ENCODE measurements around the gene PLOD3.
A peak's percentile ranks its signal among the peaks of the same experiment; 100 is the strongest.
"Not testable (repeated sequence)": the region's sequence is repeated elsewhere in the genome, so short reads cannot be mapped to it uniquely, and the experiment has no call there.

PLOD3 gene, protein sequence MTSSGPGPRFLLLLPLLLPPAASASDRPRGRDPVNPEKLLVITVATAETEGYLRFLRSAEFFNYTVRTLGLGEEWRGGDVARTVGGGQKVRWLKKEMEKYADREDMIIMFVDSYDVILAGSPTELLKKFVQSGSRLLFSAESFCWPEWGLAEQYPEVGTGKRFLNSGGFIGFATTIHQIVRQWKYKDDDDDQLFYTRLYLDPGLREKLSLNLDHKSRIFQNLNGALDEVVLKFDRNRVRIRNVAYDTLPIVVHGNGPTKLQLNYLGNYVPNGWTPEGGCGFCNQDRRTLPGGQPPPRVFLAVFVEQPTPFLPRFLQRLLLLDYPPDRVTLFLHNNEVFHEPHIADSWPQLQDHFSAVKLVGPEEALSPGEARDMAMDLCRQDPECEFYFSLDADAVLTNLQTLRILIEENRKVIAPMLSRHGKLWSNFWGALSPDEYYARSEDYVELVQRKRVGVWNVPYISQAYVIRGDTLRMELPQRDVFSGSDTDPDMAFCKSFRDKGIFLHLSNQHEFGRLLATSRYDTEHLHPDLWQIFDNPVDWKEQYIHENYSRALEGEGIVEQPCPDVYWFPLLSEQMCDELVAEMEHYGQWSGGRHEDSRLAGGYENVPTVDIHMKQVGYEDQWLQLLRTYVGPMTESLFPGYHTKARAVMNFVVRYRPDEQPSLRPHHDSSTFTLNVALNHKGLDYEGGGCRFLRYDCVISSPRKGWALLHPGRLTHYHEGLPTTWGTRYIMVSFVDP

DNA sequence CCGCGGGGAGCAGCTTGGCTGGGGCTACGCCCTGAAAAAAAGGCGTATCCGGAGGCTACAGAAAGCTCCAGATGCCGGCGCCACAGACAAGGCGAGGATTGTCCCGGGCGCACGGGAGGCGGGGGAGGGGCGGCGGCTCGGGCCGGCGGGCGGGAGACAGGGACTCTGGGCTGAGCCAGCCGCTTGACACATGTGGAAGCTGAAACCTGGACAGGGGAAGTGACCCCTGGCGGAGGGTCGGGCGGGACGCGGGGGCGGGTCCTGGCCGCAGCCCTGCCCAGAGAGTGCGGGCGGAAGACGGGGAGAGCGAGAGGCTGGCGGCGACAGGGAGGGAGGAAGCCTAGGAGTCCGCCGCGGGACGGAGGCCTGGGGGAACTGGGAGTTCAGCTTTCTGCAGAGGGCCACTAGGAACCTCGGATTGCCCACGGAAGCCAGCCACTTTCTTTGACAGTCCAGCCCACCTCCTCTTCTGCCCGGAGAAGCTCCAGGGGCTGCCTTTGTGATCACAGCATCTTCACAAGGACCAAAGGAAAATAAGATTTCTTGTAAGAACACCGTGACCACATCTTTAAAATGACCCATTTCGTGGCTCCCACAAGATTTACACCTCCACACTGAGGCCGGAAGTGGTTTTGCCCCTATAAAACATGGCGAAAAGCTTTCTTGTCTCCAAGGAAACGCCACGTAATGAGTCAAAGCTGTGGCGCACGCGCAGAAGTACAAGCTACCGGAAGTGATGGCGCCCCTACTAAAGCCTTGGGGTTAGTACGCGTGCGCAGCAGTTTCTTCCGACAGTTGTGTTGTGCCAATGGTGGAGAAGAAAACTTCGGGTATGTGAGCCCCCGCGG, at the start of gene PLOD3, which contains the start of gene ZNHIT1:
TSS of gene PLOD3 (minus strand) at position 194 of the 848 bp plus-strand sequence. CDS start 307 bp downstream, outside the sequence.
TSS of gene ZNHIT1 (plus strand) at position 778 of the 848 bp plus-strand sequence. CDS start at position 809, 31 bp downstream.
- DNase-seq = peak; percentile 92

DNA sequence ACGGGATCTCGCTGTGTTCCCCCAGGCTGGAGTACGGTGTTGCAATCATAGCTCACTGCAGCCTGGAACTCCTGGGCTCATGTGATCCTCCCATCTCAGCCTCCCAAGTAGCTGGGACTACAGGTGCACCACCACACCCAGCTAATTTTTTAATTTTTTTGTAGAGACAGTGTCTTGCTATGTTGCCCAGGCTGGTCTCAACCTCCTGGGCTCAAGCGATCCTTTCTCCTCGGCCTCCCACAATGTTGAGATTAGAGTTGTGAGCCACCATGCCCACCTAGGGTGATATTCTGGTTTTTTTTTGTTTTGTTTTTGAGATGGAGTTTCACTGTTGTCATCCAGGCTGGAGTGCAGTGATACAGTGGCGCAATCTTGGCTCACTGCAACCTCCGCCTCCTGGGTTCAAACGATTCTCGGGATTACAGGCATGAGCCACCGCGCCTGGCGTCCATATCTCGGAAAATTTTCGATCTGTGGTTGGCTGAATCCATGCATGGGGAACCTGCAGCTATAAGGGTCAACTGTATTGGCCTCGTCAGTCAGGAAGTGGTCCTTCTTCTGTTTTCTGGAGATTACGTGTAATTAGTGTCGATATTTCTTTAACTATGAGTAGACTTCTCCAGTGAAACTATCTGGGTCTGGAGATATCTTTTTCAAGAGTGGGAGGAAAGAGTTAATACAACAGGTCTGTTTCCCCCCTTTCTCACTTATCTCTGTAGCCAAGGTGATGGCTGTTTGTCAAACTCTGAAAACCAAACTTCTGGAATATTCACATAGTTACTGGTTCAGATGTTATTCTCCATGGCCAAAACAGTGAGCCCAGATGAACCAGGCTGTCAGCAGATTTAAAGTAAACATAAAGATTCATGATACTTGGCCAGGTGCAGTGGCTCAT, 48.5 kb upstream of the PLOD3 start:
- no peak for DNase-seq

DNA sequence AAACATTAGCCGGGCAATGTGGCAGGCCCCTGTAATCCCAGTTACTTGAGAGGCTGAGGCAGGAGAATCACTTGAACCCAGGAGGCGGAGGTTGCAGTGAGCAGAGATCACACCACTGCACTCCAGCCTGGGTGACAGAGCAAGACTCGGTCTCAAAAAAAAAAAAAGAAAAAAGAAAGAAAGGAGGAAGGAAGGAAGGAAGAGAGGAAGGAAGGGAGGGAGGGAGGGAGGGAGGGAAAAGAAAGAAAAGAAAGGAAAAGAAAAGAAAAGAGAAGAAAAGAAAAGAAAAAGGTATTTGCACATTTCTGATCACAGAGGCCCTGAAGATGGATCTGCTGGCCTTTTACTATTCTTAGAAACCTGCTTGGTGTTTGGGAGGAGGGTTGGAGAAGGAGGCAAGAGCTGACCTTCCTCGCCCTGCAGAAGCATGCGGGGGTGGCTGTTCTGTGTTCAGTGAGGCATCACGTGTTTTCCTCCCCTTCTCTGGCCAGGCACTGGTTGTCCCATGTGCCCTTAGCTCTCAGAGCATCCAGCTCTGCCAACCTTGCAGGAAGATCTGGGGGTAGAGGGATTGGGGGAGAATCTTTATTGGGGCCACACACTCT, 46.8 kb upstream of the PLOD3 start:
- not testable (repeated sequence) for DNase-seq

DNA sequence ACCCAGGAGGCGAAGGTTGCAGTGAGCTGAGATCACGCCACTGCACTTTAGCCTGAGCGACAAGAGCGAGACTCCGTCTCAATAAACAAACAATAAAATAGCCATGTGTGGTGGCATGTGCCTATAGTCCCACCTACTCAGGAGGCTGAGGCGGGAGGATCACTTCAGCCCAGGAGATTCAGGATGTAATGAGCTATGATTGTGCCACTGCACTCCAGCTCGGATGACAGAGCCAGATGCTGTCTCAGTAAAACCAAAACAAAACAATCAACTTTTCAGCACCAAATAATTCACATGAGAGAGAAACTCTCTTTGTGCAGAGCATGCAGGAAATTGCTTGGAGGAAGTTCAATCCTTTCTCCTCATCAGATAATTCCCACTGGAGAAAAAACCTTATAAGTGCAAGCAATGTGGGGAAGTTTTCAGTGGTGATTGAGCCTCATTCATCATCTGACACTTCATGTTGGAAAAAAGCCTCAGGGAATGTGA, 40.9 kb upstream of the PLOD3 start:
- no peak for DNase-seq

DNA sequence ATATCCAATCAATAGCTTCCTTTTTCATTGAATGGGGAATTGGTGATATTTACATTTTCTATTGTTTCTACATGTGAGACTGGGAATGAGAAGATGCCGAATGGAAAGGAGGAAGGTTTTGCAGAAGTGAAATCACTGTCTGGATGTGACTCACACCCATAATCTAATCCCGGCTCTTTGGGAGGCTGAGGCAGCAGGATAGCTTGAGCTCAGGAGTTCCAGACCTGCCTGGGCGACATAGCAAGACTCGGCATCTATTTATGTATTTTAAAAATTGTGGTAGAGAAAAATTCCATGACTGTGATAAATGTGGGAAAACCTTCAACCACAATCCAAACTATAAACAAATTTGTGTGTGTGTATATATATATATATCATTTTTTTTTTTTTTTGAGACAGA, 38.4 kb upstream of the PLOD3 start:
- DNase-seq = no peak

DNA sequence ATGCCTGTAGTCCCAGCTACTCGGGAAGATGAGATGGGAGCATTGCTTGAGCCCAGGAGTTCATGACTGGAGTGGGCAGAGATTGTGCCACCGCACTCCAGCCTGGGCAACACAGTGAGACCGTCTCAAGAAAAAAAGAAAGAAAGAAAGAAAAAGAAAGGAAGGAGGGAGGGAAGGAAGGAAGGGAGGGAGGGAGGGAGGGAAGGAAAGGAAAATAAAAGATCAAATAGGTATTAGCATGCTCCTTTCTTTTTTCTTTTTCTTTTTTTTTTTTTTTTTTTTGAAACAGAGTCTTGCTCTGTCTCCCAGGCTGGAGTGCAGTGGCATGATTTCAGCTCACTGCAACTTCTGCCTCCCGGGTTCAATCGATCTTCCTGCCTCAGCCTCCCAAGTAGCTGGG, 35.8 kb upstream of the PLOD3 start:
- not testable (repeated sequence) for DNase-seq

DNA sequence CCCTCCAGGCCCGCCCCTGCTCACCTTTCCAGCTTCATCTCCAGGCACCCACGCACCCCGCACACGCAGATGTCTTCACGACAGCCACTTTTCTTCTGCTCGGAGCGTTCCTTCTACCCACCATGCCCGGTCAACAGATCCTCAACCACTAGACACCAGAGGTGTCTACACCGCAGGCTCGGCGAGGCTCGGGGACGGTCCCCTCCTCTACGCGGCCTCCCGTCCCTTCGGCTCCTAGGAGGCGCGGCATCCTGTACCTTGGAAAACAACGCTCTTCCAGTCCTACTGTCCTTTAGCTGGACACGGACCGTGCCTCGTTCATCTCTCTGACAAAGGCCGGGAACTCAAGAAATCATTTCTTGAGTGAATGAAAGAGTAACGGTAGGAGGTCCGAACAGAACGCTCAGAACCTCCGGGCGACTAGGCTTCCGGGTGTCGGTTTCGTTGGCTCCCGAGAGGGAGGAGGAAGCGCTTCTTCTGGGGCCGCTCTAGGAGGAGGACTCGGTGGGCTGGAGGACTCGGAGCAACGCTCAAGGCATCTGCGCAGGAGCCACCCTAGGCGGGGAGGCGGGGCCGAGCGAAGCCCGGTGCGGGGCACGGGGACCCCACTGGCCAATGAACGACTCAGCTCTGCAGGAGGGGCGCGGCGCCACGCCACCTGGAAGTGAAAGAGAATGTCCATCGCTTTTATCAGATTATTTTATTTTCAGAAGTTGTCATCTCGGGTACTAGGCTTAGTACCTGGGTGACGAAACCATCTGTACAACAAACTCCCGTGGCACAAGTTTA, 34.7 kb upstream of the PLOD3 start:
- peak; percentile 53 for DNase-seq

DNA sequence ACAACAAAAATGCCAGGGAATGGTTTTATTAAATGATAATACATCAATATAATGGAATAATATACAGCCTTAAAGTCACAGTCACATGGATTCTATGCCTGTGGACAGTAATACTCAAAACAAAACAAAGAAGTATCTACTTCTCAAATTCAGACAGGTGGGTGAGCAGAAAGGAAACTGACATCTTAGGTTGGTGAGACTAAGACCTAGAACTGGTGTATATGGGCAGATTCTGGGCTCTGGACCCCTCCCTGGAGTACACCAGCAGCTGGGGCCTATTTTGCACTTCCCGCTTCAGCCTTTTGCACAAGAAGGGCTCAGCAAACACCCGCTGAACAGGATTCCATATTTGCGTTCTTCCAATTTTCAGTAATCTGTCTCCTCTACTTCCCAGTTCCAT, 32.9 kb upstream of the PLOD3 start:
- no peak for DNase-seq

DNA sequence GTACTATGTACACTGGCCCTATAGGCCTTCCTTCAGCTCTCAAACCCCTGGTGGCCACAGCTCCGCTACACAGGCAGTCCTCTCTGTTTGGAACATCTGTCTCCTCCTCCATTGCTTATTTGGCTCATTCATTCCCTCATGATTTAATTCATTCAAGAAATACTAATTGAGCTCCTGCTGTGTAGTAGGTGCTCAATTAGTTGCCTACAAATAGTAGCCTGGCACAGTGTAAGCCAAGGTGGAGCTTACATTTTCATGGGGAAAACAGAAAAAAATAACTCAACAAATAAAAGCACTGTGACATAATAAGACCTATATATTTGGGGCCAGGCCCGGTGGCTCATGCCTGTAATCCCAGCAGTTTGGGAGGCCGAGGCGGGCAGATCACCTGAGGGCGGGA, 30.9 kb upstream of the PLOD3 start:
- DNase-seq = no peak

DNA sequence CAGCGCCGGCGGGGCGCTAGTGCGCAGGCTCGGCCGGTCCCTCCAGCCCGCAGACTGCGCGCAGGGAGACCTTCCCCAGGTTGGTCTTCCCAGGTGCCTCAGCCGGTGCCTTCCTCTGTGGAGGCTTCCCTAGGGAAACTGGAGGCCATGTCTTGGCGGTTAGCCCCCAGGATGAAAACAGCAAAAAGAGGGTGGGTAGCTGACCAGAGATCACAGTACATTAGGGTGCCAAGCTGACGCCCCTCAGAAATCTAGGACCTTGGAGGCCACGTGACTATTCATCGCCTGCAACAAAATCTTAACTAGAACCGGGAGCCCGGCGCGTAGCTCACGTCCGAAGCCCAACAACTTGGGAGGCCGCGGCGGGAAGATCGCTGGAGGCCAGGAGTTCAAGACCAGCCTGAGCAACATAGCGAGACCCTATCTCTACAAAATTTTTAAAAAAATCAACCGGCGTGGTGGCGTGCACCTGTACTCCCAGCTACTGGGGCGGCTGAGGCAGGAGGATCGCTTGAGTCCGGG, 27.8 kb upstream of the PLOD3 start:
- no peak for DNase-seq

DNA sequence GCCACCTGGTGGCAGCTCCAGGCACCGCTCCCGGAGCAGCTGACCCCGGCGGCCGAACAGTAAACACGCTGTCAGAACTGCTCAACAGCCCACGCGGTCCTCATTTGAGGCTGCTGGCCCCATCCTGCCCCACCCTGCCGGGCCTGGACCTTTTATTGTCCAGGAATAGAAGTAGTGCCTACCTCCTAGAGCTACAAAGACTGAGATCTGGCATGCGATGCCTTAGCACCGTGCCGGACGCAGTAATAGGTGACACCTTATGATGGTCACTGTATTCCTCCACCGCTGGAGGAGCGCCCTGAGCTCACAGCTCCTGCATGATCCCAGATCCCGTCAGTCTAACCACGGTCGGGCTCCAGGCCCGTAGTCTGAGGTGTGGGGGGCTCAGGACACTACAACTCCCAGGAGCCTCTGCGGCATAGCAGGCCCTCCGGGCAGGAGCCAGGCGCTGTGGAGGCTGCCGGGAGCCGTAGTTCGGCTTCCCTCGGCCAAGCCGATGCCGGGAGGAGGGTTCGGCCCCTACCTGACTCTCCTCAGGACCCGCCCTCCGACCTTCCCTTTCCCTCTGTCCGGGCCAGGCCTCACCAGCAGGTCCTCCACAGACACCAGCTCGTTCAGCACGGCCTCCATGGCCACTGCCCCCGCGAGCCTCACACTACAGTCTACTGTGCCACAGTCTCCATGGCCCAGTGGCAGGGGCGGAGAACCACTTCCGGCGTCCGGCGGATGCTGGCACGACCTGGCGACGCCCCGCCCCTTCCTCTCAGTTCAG, 27.2 kb upstream of the PLOD3 start, which contains the start of gene FIS1:
TSS of gene FIS1 (minus strand) at position 707 of the 772 bp plus-strand sequence. CDS start at position 630, 77 bp downstream.
- DNase-seq = peak; percentile 82

DNA sequence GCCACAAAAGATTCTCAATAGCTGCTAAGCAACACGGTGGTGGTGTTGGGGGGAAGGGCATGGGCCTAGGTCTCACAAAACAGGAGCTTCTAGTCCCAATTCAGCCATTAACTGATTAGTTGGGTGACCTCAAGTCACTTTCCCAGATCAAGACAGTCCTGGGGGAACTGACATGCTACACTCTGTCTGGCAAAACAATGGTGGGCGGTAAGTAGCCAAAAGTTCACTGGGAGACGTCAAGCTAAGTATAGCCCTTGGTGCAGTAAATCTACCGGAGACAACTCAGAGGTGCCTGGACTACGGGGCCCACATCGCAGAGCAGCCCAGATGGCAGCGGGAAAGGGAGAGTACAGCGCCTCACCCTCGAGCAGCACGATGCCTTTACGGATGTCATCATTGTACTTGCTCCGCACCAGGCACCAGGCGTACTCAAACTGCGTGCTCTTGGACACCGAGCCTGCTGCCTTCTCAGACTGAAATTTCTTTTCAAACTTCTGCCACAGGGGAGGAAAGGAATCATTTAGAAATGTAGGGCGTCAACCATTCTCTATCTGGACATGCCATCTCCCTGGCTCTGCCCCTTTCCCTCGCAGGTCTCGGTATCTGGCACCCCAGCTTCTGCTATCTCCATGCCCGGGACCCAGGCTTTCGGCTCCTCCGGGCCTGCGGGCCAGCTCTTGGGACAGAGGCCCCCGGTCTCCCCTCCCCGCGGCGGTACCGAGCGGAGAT, 26.4 kb upstream of the PLOD3 start:
- no peak for DNase-seq

DNA sequence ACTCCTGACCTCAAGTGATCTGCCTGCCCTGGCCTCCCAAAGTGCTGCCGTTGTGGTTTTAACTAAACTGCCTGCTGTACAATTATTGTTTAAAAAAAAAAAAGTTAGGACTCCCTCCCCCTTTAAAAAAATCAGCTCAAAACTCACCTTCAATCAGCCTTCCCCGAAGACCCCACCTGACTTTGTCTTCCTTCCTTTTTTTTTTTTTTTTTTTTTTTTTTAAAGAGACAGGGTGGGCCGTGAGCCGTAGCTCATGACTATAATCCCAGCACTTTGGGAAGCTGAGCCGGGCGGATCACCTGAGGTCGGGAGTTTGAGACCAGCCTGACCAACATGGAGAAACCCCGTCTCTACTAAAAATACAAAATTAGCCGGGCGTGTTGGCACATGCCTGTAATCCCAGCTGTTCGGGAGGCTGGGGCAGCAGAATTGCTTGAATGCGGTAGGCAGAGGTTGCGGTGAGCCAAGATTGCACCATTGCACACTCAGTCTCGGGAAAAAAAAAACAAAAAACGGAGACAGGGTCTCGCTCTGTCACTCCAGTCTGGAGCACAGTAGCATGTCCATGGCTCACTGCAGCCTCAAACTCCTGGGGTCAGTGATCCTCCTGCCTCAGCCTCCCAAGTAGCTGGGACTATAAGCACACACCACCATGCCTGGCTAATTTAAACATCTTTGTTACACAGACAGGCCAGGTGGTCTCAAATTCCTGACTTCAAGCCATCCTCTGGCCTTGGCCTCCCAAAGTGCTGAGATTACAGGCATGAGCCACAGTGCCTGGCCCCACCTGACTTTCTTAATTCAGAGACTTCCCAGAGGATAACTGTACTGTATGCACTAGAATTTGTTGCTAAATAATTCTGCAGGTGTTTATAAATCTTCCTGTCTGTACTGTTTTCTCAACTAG, 24.3 kb upstream of the PLOD3 start:
- no peak for DNase-seq

DNA sequence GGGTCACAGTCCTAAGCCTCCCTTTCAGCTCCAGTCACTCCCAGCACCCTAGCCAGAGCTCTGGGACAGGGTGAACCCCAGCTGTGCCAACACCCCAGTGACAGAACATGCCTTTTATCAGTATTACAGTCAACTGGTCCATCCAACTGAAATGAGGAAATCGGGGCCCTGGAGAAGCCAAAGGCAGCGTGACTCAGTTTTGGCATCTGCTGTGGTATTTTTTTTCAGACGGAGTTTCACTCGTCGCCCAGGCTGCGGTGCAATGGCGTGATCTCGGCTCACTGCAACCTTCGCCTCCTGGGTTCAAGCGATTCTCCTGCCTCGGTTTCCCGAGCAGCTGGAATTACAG, 23.6 kb upstream of the PLOD3 start:
- DNase-seq = no peak

DNA sequence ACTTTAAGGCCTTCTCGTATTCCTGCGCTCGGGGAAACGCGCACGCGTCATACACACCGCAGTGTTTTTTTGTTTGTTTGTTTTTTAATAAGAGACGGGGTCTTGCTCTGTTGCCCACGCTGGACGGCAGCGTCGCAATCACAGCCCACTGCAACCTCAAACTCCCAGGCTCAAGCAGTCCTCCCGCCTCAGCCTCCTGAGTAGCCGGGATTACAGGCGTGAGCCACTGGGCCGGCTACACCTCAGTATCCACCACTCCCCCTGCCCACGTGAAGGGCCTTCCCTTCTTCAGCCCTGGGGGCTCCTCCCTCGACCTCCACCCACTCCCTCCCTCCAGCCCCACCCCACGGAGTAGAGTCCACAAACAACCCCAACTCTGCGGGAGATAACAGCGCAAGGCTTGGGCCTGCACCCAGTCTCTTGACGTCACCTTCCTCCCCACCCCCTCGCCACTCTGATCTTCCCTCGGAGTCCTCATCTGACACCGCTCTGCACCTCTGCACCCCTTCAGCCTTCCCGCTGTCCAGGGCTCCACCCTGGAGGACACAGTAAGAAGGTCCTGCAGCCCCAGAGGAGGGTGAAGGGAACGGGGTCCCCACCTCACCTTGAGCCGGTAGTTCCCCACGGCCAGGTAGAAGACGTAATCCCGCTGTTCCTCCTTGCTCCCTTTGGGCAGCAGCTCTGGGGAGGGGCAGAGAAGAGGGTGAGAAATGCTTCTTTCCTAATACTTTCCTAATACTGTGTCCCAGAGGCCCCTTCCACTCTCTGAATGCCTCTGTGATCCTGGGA, 23.0 kb upstream of the PLOD3 start:
- no peak for DNase-seq

DNA sequence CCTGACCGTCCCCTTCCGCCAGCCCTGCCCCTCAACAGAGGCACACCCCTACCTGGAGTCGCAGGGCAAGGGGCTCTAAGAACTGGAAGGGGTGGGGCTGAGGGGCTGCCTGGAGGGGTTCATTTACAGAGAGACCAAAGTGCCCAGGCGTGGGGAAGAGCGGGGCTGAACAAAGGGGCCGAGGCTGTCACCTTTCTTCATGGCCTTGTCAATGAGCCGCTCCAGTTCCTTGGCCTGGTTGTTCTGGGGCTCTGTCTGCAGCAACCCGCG, 22.5 kb upstream of the PLOD3 start:
- DNase-seq = no peak
